ENCODE measurements around the gene TMEM270.

Gene TMEM270

DNA sequence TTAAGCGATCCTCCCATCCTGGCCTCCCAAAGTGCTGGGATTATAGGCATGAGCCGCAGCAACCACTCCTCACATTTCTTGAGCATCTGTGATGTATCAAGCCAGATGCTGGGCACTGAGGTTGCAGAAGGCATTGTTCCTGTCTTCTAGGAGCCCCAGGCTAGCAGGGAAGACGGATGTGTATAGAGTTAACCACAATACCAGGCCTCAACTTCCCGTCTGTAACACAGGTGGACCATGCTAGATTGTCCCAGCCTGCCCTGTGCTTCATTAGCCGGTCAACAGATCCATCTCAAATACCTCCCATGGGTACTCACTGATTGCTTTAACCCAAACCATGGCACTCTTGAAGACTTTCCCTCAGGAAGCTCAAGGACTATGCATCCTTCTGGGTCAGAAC is 32.0 kb upstream of the TMEM270 start:
- TF ChIP-seq, protein P1, sequence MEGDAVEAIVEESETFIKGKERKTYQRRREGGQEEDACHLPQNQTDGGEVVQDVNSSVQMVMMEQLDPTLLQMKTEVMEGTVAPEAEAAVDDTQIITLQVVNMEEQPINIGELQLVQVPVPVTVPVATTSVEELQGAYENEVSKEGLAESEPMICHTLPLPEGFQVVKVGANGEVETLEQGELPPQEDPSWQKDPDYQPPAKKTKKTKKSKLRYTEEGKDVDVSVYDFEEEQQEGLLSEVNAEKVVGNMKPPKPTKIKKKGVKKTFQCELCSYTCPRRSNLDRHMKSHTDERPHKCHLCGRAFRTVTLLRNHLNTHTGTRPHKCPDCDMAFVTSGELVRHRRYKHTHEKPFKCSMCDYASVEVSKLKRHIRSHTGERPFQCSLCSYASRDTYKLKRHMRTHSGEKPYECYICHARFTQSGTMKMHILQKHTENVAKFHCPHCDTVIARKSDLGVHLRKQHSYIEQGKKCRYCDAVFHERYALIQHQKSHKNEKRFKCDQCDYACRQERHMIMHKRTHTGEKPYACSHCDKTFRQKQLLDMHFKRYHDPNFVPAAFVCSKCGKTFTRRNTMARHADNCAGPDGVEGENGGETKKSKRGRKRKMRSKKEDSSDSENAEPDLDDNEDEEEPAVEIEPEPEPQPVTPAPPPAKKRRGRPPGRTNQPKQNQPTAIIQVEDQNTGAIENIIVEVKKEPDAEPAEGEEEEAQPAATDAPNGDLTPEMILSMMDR (IDR thresholded peaks at IDR 0.05), result no peak
- no peak for DNase-seq (ENCODE audit: low spot score)
- Histone ChIP-seq H3K4me3 (no peak overlapping the region), H3K27ac (no peak overlapping the region)

DNA sequence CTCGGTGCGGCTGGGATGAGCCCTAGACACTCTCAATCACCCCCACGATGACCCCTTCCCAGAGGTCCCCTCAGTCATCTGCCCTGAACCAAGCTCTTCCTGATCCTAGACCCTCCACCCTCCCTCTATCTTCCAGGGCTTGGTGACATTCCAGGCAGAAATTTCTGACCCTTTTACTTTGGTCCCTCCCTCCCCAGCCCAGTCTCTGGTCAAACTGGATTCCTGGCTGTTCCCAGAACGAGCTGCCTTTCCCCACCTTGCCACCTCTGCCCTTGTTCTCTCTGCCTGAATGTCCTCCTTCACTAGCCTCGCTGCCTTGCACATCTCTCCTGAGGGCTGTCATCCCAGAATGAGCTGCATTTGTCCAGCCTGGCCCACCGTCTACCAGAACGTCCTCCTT is 31.5 kb upstream of the TMEM270 start:
- no peak for DNase-seq (ENCODE audit: low spot score)
- H3K27ac ChIP-seq, result no peak overlapping the region
- no peak overlapping the region for H3K4me3 ChIP-seq
- TF ChIP-seq, protein P1 (IDR thresholded peaks at IDR 0.05), result no peak

DNA sequence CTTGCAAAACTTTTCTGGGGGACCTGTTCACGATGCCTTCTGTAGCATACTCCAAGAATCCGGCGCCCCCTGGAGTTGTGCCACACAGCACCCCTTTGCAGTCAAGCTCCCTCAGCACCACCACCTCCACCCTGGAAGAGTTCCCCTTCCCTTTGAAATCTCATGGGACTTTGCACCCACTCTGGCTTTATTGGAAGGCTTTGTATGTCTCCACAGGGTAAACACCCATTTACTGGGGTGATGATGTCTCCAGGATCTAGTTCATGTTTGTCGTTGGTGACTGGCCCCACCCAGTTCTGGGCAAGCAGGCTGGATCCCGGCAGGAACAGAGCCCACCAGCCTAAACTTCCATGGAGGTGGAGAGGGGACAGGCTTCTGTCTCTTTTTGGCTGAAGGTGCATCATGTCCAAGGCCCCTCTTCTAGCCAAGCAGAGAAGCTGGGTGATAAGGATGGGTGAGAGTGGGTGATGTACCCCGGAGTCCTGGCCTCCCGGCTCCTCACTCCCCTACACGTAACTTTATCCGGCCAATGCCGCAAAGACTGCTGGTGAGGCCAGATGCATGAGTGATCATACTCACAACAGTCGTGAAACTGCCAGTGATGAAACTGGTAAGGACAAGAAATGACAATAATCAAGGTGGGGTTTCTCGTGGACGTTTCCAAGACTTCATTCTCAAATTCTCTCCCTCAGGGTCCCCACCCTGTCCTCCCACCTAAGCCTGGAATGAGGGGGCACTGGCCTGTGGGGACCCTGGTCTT is 30.9 kb upstream of the TMEM270 start:
- Histone ChIP-seq H3K4me3 (no peak overlapping the region), H3K27ac (no peak overlapping the region)
- DNase-seq (ENCODE audit: low spot score), result no peak
- TF ChIP-seq, protein P1 (IDR thresholded peaks at IDR 0.05), result no peak

DNA sequence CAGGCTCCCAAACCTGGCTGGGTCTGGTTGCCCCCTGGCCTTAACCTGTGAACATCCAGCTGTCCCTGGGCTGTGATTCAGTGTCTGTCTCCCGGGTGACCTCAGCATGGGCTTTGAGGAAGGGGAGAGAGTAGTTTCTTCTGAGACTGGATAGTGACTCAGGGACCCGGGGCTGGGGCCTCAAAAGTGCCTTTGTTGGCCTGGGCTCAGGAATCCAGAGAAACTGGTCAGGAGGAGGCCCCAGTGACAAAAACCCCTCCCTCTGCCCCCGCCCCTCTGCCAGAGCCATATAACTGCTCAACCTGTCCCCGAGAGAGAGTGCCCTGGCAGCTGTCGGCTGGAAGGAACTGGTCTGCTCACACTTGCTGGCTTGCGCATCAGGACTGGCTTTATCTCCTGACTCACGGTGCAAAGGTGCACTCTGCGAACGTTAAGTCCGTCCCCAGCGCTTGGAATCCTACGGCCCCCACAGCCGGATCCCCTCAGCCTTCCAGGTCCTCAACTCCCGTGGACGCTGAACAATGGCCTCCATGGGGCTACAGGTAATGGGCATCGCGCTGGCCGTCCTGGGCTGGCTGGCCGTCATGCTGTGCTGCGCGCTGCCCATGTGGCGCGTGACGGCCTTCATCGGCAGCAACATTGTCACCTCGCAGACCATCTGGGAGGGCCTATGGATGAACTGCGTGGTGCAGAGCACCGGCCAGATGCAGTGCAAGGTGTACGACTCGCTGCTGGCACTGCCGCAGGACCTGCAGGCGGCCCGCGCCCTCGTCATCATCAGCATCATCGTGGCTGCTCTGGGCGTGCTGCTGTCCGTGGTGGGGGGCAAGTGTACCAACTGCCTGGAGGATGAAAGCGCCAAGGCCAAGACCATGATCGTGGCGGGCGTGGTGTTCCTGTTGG is 30.0 kb upstream of the TMEM270 start, which contains the start of gene CLDN4:
TSS of gene CLDN4 (plus strand) at position 316 of the 903 bp plus-strand sequence. CDS start at position 522, 206 bp downstream.
- TF ChIP-seq, protein P1 (IDR thresholded peaks at IDR 0.05), result no peak
- peak within 1 kb of the TSS in 1 of 2 donors; percentile 28 for H3K27ac ChIP-seq
- H3K4me3 ChIP-seq, result no peak within 1 kb of the TSS
- DNase-seq (ENCODE audit: low spot score), result no peak

DNA sequence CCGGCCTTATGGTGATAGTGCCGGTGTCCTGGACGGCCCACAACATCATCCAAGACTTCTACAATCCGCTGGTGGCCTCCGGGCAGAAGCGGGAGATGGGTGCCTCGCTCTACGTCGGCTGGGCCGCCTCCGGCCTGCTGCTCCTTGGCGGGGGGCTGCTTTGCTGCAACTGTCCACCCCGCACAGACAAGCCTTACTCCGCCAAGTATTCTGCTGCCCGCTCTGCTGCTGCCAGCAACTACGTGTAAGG is 29.4 kb upstream of the TMEM270 start:
- no peak overlapping the region for H3K4me3 ChIP-seq
- no peak overlapping the region for H3K27ac ChIP-seq
- TF ChIP-seq, protein P1 (IDR thresholded peaks at IDR 0.05), result no peak
- no peak for DNase-seq (ENCODE audit: low spot score)

DNA sequence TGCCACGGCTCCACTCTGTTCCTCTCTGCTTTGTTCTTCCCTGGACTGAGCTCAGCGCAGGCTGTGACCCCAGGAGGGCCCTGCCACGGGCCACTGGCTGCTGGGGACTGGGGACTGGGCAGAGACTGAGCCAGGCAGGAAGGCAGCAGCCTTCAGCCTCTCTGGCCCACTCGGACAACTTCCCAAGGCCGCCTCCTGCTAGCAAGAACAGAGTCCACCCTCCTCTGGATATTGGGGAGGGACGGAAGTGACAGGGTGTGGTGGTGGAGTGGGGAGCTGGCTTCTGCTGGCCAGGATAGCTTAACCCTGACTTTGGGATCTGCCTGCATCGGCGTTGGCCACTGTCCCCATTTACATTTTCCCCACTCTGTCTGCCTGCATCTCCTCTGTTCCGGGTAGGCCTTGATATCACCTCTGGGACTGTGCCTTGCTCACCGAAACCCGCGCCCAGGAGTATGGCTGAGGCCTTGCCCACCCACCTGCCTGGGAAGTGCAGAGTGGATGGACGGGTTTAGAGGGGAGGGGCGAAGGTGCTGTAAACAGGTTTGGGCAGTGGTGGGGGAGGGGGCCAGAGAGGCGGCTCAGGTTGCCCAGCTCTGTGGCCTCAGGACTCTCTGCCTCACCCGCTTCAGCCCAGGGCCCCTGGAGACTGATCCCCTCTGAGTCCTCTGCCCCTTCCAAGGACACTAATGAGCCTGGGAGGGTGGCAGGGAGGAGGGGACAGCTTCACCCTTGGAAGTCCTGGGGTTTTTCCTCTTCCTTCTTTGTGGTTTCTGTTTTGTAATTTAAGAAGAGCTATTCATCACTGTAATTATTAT is 28.9 kb upstream of the TMEM270 start:
- Histone ChIP-seq H3K4me3 (no peak overlapping the region), H3K27ac (peak overlapping the region in 1 of 2 donors; percentile 28)
- no peak for DNase-seq (ENCODE audit: low spot score)
- TF ChIP-seq, protein P1 (IDR thresholded peaks at IDR 0.05), result no peak
